Measurements from ENCODE around the gene VPS72.

- TF ChIP-seq CTCF (IDR thresholded peaks at IDR 0.05; ENCODE audit: insufficient read depth, low read length, poor library complexity, severe bottlenecking) (no peak), EZH2phosphoT487 (conservative IDR thresholded peaks at IDR 0.05; ENCODE audit: low read length) (no peak)
Measured at GRCh38 chr1:151164732-151165280, 25.2 kb downstream of the VPS72 start.

Data from SU-DHL-6 (cell line).